NOMO-1 treated with DMSO at 0.1 percent for 48 hours (cell line): ENCODE results near the gene KLF13.

Experiments
- DNase-seq: peaks from one replicate; lab custom pipeline; 2025; ENCODE audit not compliant: unreplicated experiment; lab: John Stamatoyannopoulos, UW

KLF13 gene

GRCh38 chr15:31298707-31299172 is 27.9 kb upstream of the KLF13 start:
- no peak for DNase-seq

GRCh38 chr15:31300208-31300661 is 26.4 kb upstream of the KLF13 start:
- DNase-seq: no peak

GRCh38 chr15:31300981-31301672 is 25.5 kb upstream of the KLF13 start:
- no peak for DNase-seq

GRCh38 chr15:31301673-31301990 is 25.0 kb upstream of the KLF13 start:
- DNase-seq: no peak

GRCh38 chr15:31302029-31302657 is 24.5 kb upstream of the KLF13 start:
- no peak for DNase-seq

GRCh38 chr15:31302778-31303725 is 23.6 kb upstream of the KLF13 start:
- peak; percentile 38 for DNase-seq

- DNase-seq: no peak
Measured at GRCh38 chr15:31303726-31304648, 22.6 kb upstream of the KLF13 start.

- DNase-seq: no peak
Measured at GRCh38 chr15:31304751-31305365, 21.8 kb upstream of the KLF13 start.

- no peak for DNase-seq
Measured at GRCh38 chr15:31305375-31305774, 21.3 kb upstream of the KLF13 start.

GRCh38 chr15:31305796-31306425 is 20.7 kb upstream of the KLF13 start:
- no peak for DNase-seq

- DNase-seq: no peak
Measured at GRCh38 chr15:31306426-31307269, 20.0 kb upstream of the KLF13 start.

- no peak for DNase-seq
Measured at GRCh38 chr15:31307270-31308184, 19.1 kb upstream of the KLF13 start.

- no peak for DNase-seq
Measured at GRCh38 chr15:31308185-31308639, 18.4 kb upstream of the KLF13 start.

GRCh38 chr15:31309893-31310606 is 16.6 kb upstream of the KLF13 start:
- DNase-seq: no peak

- no peak for DNase-seq
Measured at GRCh38 chr15:31311735-31312619, 14.7 kb upstream of the KLF13 start.

- no peak for DNase-seq
Measured at GRCh38 chr15:31313223-31313622, 13.4 kb upstream of the KLF13 start.
